ENCODE results near the gene CUEDC1. TPM values are rescaled to one million over a fixed set of nuclear protein-coding genes. Genes with fewer than 3 reads are reported as not detected.

Gene CUEDC1
- total RNA-seq, 1 donor from 2014 or later = 49.7 TPM

Other genes starting within 250 kb of the CUEDC1 start
- gene CCDC182, start 210.1 kb downstream of the CUEDC1 start, total RNA-seq = not detected in 2 replicates
- gene MRPS23, start 105.4 kb downstream of the CUEDC1 start, total RNA-seq = 23.3 and 27.3 TPM in 2 replicates
- 49.2 and 57.7 TPM in 2 replicates for gene VEZF1, start 32.8 kb upstream of the CUEDC1 start, total RNA-seq
- gene SRSF1, start 51.8 kb upstream of the CUEDC1 start, total RNA-seq = 180 and 183 TPM in 2 replicates
- 10.1 and 12.8 TPM in 2 replicates for gene DYNLL2, start 128.0 kb upstream of the CUEDC1 start, total RNA-seq
- not detected in 2 replicates for gene OR4D1, start 193.0 kb upstream of the CUEDC1 start, total RNA-seq
- not detected in 2 replicates for gene OR4D2, start 211.6 kb upstream of the CUEDC1 start, total RNA-seq
- not detected in 2 replicates for gene EPX, start 237.3 kb upstream of the CUEDC1 start, total RNA-seq

Measured in myocyte (in vitro differentiated cells).